K562 (cell line): ENCODE measurements around the gene ETFBKMT. TPM values are rescaled to one million over a fixed set of nuclear protein-coding genes. Genes with fewer than 3 reads are reported as not detected.

Experiments
- ATAC-seq: fragments of 200-7000 bp; cut with Tn5 transposase; 3 replicates; pipeline ENCODE4 v1.9.1; 2020; ENCODE audit warnings: moderate library complexity
- BruUV-seq: library from RNA; stranded (reverse); fragments of 400-500 nt; replicated peaks from 2 replicates; lab custom pipeline; 2021; lab: Mats Ljungman, UMichigan
- CTCF ChIA-PET: fragments of 300-600 bp; formaldehyde crosslinking; extraction: SDS; loops from one replicate; lab custom pipeline; 2021; ENCODE audit warnings: low intra/inter-chr PET ratio; lab: Yijun Ruan, JAX
- POLR2A ChIA-PET: fragments of 300-600, 350-650 bp; sonication (Branson Sonifier 250); formaldehyde crosslinking; extraction: SDS; loops from one replicate; lab custom pipeline; 2021; ENCODE audit warnings: antibody characterized with exemption, inconsistent platforms; lab: Yijun Ruan, JAX
- DNase-seq, 4 experiments: peaks; one replicate each; pipeline versions ENCODE4 v3.0.0 to v3.0.0-alpha.2; 2011 to 2018; ENCODE audit warnings: low spot score in 3 of 4, mixed read lengths in 3 of 4; ENCODE audit errors: extremely low read depth in 1 of 4
- FAIRE-seq: peaks from 2 replicates; lab custom pipeline; 2011; peaks lifted over from hg19 to GRCh38; lab: Jason Lieb, UNC
- H2AFZ ChIP-seq: 2 replicates; pipeline ENCODE4 v1.6.0; 2011; ENCODE audit warnings: low read depth, low read length, control low read depth, inconsistent platforms
- H3K27ac ChIP-seq: fragments of 200-600 bp; 3 replicates; pipeline ENCODE4 v1.8.0; 2011; ENCODE audit warnings: low read depth, mild to moderate bottlenecking, control low read depth, inconsistent platforms, low read length, moderate library complexity, mixed read lengths; ENCODE audit errors: extremely low read depth
- H3K27me3 ChIP-seq, 2 experiments: fragments of 300-600 bp in 1 of 2; 2 replicates in 1 of 2; 3 replicates in 1 of 2; pipeline versions ENCODE4 v1.6.0 to v1.8.0; 2011; ENCODE audit warnings: inconsistent platforms in 2 of 2, low read length in 2 of 2, mild to moderate bottlenecking in 1 of 2, mixed read lengths in 1 of 2, moderate library complexity in 1 of 2; ENCODE audit not compliant: control insufficient read depth in 2 of 2, insufficient read depth in 2 of 2
- H3K36me3 ChIP-seq: fragments of 300-600 bp; 3 replicates; pipeline ENCODE4 v1.8.0; 2011; ENCODE audit warnings: mild to moderate bottlenecking, low read length, inconsistent platforms; ENCODE audit not compliant: control insufficient read depth, insufficient read depth
- H3K4me1 ChIP-seq, 2 experiments: fragments of 200-600 bp in 1 of 2; replicated peaks in 1 of 2; 2 replicates in 1 of 2; 3 replicates in 1 of 2; pipeline versions ENCODE4 v1.5.1 to v1.8.0; 2011; ENCODE audit warnings: inconsistent platforms in 2 of 2, low read length in 2 of 2, mild to moderate bottlenecking in 1 of 2, mixed read lengths in 1 of 2, moderate library complexity in 1 of 2; ENCODE audit not compliant: control insufficient read depth in 2 of 2, insufficient read depth in 2 of 2
- H3K4me2 ChIP-seq: 2 replicates; pipeline ENCODE4 v1.6.1; 2011; ENCODE audit warnings: low read length, control low read depth, inconsistent platforms, mixed read lengths; ENCODE audit not compliant: insufficient read depth
- H3K4me3 ChIP-seq: fragments of 200-600 bp; sonication (generic), shearing (Covaris generic); 2 replicates; pipeline ENCODE4 v1.5.1; 2016; ENCODE audit warnings: control low read depth, inconsistent platforms
- H3K79me2 ChIP-seq: fragments of 200-600 bp; 3 replicates; pipeline ENCODE4 v1.8.0; 2011; ENCODE audit warnings: low read length, inconsistent platforms; ENCODE audit not compliant: control insufficient read depth, insufficient read depth
- H3K9ac ChIP-seq, 2 experiments: 2 replicates each; pipeline versions ENCODE4 v1.6.0 to v1.6.1; 2011; ENCODE audit warnings: low read depth in 2 of 2, low read length in 2 of 2, control low read depth in 1 of 2, inconsistent platforms in 1 of 2, mild to moderate bottlenecking in 1 of 2, mixed read lengths in 1 of 2; ENCODE audit not compliant: insufficient read depth in 1 of 2
- H3K9me1 ChIP-seq: one replicate; pipeline ENCODE4 v1.6.0; 2011; ENCODE audit warnings: inconsistent platforms, mild to moderate bottlenecking, low read length, moderate library complexity; ENCODE audit not compliant: control insufficient read depth, insufficient read depth
- H3K9me3 ChIP-seq: replicated peaks from 2 replicates; pipeline ENCODE4 v1.5.1; 2011; ENCODE audit warnings: low read depth, low read length, inconsistent platforms; ENCODE audit not compliant: control insufficient read depth, insufficient read depth
- H4K20me1 ChIP-seq: replicated peaks from 2 replicates; pipeline ENCODE4 v1.6.1; 2011; ENCODE audit warnings: low read length, inconsistent platforms, mixed read lengths; ENCODE audit not compliant: control insufficient read depth, insufficient read depth
- C11orf30 ChIP-seq: fragments of 450-650 bp; IDR thresholded peaks from 2 replicates; pipeline ENCODE4 v1.6.1; 2016; ENCODE audit warnings: low read depth, mild to moderate bottlenecking
- DACH1 ChIP-seq: fragments of 450-650 bp; IDR thresholded peaks from 2 replicates; pipeline ENCODE4 v1.6.1; 2018; ENCODE audit not compliant: partially characterized antibody
- DMBX1 ChIP-seq: fragments of 250-450 bp; sonication (Bioruptor Pico); IDR thresholded peaks from 2 replicates; pipeline ENCODE4 v1.8.0; 2022; ENCODE audit warnings: inconsistent platforms, mild to moderate bottlenecking, moderate library complexity, borderline replicate concordance
- DPF2 ChIP-seq: fragments of 450-650 bp; IDR thresholded peaks from 2 replicates; pipeline ENCODE4 v1.6.1; 2016
- EP300 ChIP-seq: IDR thresholded peaks from 2 replicates; pipeline ENCODE4 v1.6.1; 2012; ENCODE audit warnings: low read length, improper control_type of control experiment
- ESRRA ChIP-seq: fragments of 450-650 bp; IDR thresholded peaks from 2 replicates; pipeline ENCODE4 v1.6.1; 2014; ENCODE audit warnings: low read depth, mild to moderate bottlenecking, moderate library complexity, borderline replicate concordance
- KDM1A ChIP-seq, 2 experiments: fragments of 450-650 bp; IDR thresholded peaks; 2 replicates each; pipeline ENCODE4 v1.6.1; 2016; ENCODE audit warnings: mild to moderate bottlenecking in 2 of 2
- NCOR1 ChIP-seq: fragments of 450-650 bp; IDR thresholded peaks from 2 replicates; pipeline ENCODE4 v1.6.1; 2016; ENCODE audit warnings: mild to moderate bottlenecking, moderate library complexity
- NR2C2 ChIP-seq, 2 experiments: fragments of 200-800 bp in 1 of 2; sonication (Bioruptor generic) in 1 of 2; sonication (generic) in 1 of 2; formaldehyde crosslinking in 1 of 2; IDR thresholded peaks; 2 replicates each; pipeline versions ENCODE4 v1.6.1 to v1.8.0; 2016 to 2022; ENCODE audit warnings: mild to moderate bottlenecking in 1 of 2, missing compliant biosample characterization in 1 of 2, missing genetic modification characterization in 1 of 2, missing genetic modification reagents in 1 of 2
- SOX6 ChIP-seq: fragments of 450-650 bp; IDR thresholded peaks from 2 replicates; pipeline ENCODE4 v1.6.1; 2014; ENCODE audit warnings: mild to moderate bottlenecking
- TBL1XR1 ChIP-seq, 2 experiments: IDR thresholded peaks; 2 replicates each; pipeline ENCODE4 v1.6.1; 2012; ENCODE audit warnings: improper control_type of control experiment in 2 of 2, low read length in 2 of 2, mild to moderate bottlenecking in 1 of 2
- TCF3 ChIP-seq: sonication (generic); formaldehyde crosslinking; IDR thresholded peaks from 2 replicates; pipeline ENCODE4 v1.4.0; 2020; ENCODE audit warnings: mild to moderate bottlenecking, missing genetic modification reagents
- TSC22D4 ChIP-seq: fragments of 450-650 bp; IDR thresholded peaks from 2 replicates; pipeline ENCODE4 v1.6.1; 2016; ENCODE audit warnings: missing genetic modification characterization, missing biosample characterization, control low read depth
- WGBS: fragments of 100-300 bp; shearing (Covaris generic); methylation state at CpG from one replicate; pipeline ENCODE4 v1.1.6; 2016; ENCODE audit warnings: low coverage, mixed read lengths; ENCODE audit not compliant: insufficient coverage; ENCODE audit errors: missing lambda C conversion rate; 5-methylcytosine and 5-hydroxymethylcytosine counted together
- in situ Hi-C: fragments of 300-500 bp; cut with MboI; formaldehyde crosslinking; loops from 4 replicates; pipeline ENCODE4 v1.15.0; 2018; ENCODE audit warnings: inconsistent platforms, mixed read lengths
- intact Hi-C: fragments of 100-400 bp; cut with micrococcal nuclease; formaldehyde crosslinking; loops from 2 replicates; pipeline ENCODE4 v1.14.2; 2022
- polyA plus RNA-seq, 8 experiments: library from polyadenylated mRNA; depleted of rRNA in 4 of 8; stranded (reverse) in 5 of 8; unstranded in 3 of 8; fragments of >200 nt; fragmentation: Nextera tagmentation in 2 of 8; fragmentation: Illumina TruSeq in 1 of 8; extraction: Ambion mirVana in 2 of 8; extraction: Trizol in 1 of 8; gene quantifications; 2 replicates each; pipeline versions ENCODE4 v1.2.1 to v1.2.3, GENCODE V29; 2011 to 2014; ENCODE audit warnings: inconsistent platforms in 1 of 8, missing spikeins in 1 of 8
- total RNA-seq, 7 experiments: library from RNA; depleted of rRNA in 6 of 7; stranded (reverse); fragments of >200 nt in 6 of 7; fragmentation: Illumina TruSeq in 2 of 7; extraction: Trizol in 2 of 7; gene quantifications; 2 replicates each; pipeline versions ENCODE4 v1.2.1 to v1.2.3, GENCODE V29; 2011 to 2021; ENCODE audit warnings: low replicate concordance in 1 of 7
- TF ChIP-seq, protein P1 (sequence below): sonication (generic); formaldehyde crosslinking; IDR thresholded peaks from 2 replicates; pipeline ENCODE4 v1.8.0; 2022; ENCODE audit warnings: missing genetic modification reagents, mild to moderate bottlenecking, moderate library complexity, borderline replicate concordance
- TF ChIP-seq, protein P2 (sequence below): fragments of 450-650 bp; IDR thresholded peaks from 2 replicates; pipeline ENCODE4 v1.6.1; 2017; ENCODE audit warnings: antibody characterized with exemption, mild to moderate bottlenecking

Gene ETFBKMT
- total and polyA plus RNA-seq, 9 of the 15 experiments (the other 6 are each of a cell fraction or from before 2014, with no cell fraction given): 0.18 to 1.7 (median 0.96) TPM

DNA sequence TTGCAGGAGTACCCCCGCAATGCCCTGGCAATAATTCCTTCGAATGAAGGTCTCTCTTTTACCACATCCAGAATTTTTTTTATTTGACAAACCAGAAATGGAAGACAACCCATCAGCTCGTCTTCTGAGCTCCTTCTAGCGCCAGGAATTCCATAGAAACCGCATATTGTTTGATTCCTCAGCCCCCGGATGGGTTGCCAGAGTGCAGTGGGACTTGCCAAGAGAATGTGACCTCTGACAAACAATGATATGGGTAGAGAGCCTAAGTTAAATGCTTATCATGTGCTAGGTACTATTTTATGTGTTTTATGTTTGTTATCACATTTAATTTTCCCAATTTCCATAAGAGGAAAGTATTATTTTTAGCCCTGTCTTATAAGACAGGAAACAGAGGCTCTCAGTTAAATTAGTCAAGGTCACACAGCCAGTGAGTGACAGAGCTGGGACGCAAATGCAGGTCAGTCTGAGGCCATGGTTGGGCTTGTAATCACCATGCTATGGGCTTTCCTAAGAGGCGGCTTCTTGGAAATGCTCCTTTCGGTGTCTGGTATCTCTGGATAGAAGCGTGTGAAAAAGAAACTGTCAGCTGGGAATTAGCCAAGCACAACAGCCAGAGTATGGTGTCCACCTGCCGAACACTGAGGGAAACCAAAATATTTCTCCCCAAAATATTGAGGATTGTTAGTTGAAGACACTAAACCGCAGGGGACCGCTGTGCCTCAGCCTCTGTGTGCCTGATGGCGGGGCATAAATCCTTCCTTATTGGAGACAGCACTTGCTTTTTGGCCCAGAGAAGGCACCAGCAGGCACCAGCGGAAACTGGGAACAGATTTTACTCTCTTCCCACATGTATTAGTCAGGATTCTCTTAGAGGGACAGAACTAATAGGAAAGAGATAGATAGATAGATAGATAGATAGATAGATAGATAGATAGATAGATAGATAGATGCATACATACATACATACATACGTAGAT is 29.4 kb upstream of the ETFBKMT start:
- intact Hi-C loops: loop anchor here (2.0 to 10.0 kb wide), 4 partner anchors 29 to 305 kb away; partner anchors contain the start of gene SINHCAF
- H3K27ac ChIP-seq: peak overlapping the region; percentile 21; the same call in 1 of the 3 replicates
- CTCF ChIA-PET: interaction anchor here (0.6 to 0.7 kb wide), 2 partner anchors 101 to 743 kb away, joined by 3 to 5 read pairs; no protein-coding TSS in a partner anchor
- 13% methylated on average over 16 of the region's 16 CpGs for WGBS
- POLR2A ChIA-PET: interaction anchor here (0.8 to 1.4 kb wide), 3 partner anchors 8 to 504 kb away, joined by 3 to 4 read pairs (median 3); partner anchors contain the start of gene DENND5B
- H3K36me3 ChIP-seq: no peaks in the 10 kb centered on the region
- no peaks in the 10 kb centered on the region for H3K79me2 ChIP-seq
- peak in 3 of 4 experiments; percentile 17 to 84 (median 58) for DNase-seq
- H3K9me3 ChIP-seq: no peaks in the 10 kb centered on the region
- no peaks in the 10 kb centered on the region for H3K9me1 ChIP-seq
- no peak overlapping the region for H3K4me3 ChIP-seq
- no peaks in the 10 kb centered on the region for H3K27me3 ChIP-seq
- peak overlapping the region; percentile 39; the same call in 1 of the 2 replicates for H3K4me2 ChIP-seq
- in situ Hi-C loops: loop anchor here (5.0 kb wide), 1 partner anchor 383 kb away; no protein-coding TSS in a partner anchor
- H3K9ac ChIP-seq: no peak overlapping the region; a peak in 1 of 4 replicates
- FAIRE-seq: peak; percentile 85
- BruUV-seq: no TSS peak
- peaks cover 0 to 10% of the 10 kb centered on the region in 2 experiments; a peak in 4 of 5 replicates for H3K4me1 ChIP-seq
- no peaks in the 10 kb centered on the region for H4K20me1 ChIP-seq
- peak overlapping the region; percentile 57 for H2AFZ ChIP-seq
- ATAC-seq: peak; percentile 91
- peak; percentile 86 for TF ChIP-seq DACH1
- TF ChIP-seq NR2C2 (CRISPR knock-in tag; IDR thresholded peaks at IDR 0.05): no peak
- TF ChIP-seq NR2C2 (tag; IDR thresholded peaks at IDR 0.05): peak; percentile 76
- peak; percentile 90 for TF ChIP-seq ESRRA
- TF ChIP-seq, protein P1, sequence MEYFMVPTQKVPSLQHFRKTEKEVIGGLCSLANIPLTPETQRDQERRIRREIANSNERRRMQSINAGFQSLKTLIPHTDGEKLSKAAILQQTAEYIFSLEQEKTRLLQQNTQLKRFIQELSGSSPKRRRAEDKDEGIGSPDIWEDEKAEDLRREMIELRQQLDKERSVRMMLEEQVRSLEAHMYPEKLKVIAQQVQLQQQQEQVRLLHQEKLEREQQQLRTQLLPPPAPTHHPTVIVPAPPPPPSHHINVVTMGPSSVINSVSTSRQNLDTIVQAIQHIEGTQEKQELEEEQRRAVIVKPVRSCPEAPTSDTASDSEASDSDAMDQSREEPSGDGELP (CRISPR knock-in tag): peak; percentile 26; the same call in 1 of the 2 replicates
- TF ChIP-seq DMBX1 (CRISPR knock-in tag): peak; percentile 36; the same call in 1 of the 2 replicates
- TF ChIP-seq KDM1A (IDR thresholded peaks at IDR 0.05): 0 out of 4 replicates have a peak, but pooled peaks of 1 of the 2 experiments have one; percentile 13
- TF ChIP-seq TCF3 (CRISPR knock-in tag): peak; percentile 68
- TF ChIP-seq TSC22D4: no peak
- 0 out of 4 replicates have a peak, but pooled peaks of 1 of the 2 experiments have one; percentile 39 for TF ChIP-seq TBL1XR1 (IDR thresholded peaks at IDR 0.05; ENCODE audit: low read length in 2 of 2)
- TF ChIP-seq, protein P2, sequence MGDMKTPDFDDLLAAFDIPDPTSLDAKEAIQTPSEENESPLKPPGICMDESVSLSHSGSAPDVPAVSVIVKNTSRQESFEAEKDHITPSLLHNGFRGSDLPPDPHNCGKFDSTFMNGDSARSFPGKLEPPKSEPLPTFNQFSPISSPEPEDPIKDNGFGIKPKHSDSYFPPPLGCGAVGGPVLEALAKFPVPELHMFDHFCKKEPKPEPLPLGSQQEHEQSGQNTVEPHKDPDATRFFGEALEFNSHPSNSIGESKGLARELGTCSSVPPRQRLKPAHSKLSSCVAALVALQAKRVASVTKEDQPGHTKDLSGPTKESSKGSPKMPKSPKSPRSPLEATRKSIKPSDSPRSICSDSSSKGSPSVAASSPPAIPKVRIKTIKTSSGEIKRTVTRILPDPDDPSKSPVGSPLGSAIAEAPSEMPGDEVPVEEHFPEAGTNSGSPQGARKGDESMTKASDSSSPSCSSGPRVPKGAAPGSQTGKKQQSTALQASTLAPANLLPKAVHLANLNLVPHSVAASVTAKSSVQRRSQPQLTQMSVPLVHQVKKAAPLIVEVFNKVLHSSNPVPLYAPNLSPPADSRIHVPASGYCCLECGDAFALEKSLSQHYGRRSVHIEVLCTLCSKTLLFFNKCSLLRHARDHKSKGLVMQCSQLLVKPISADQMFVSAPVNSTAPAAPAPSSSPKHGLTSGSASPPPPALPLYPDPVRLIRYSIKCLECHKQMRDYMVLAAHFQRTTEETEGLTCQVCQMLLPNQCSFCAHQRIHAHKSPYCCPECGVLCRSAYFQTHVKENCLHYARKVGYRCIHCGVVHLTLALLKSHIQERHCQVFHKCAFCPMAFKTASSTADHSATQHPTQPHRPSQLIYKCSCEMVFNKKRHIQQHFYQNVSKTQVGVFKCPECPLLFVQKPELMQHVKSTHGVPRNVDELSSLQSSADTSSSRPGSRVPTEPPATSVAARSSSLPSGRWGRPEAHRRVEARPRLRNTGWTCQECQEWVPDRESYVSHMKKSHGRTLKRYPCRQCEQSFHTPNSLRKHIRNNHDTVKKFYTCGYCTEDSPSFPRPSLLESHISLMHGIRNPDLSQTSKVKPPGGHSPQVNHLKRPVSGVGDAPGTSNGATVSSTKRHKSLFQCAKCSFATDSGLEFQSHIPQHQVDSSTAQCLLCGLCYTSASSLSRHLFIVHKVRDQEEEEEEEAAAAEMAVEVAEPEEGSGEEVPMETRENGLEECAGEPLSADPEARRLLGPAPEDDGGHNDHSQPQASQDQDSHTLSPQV: 0 out of 2 replicates have a peak, but pooled peaks have one; percentile 39
- peak; percentile 61; the same call in 1 of the 2 replicates for TF ChIP-seq EP300
- 0 out of 2 replicates have a peak, but pooled peaks have one; percentile 29 for TF ChIP-seq SOX6
- TF ChIP-seq C11orf30: no peak
- peak; percentile 56; the same call in 1 of the 2 replicates for TF ChIP-seq DPF2
- peak; percentile 59 for TF ChIP-seq NCOR1
